B cell (primary cell): ENCODE results near the gene PRKCZ. TPM values are rescaled to one million over a fixed set of nuclear protein-coding genes. Genes with fewer than 3 reads are reported as not detected.

Source experiments
- ATAC-seq: fragments of 200-7000 bp; cut with Tn5 transposase; one replicate; pipeline ENCODE4 v1.10.0; 2021; ENCODE audit warnings: low read depth, mild to moderate bottlenecking, moderate number of reproducible peaks, moderate library complexity
- CTCF ChIA-PET: fragments of 350-600 bp; sonication (Branson Sonifier 250); formaldehyde crosslinking; loops from one replicate; lab custom pipeline; 2021; ENCODE audit warnings: antibody characterized with exemption, inconsistent platforms; lab: Charles Lee
- POLR2A ChIA-PET: fragments of 350-600 bp; sonication (Branson Sonifier 250); formaldehyde crosslinking; loops from one replicate; lab custom pipeline; 2021; ENCODE audit warnings: antibody characterized with exemption; lab: Charles Lee
- DNase-seq: peaks from one replicate; pipeline ENCODE4 v3.0.0; 2013
- H2AFZ ChIP-seq: 2 replicates; pipeline ENCODE4 v1.6.1; 2012; ENCODE audit warnings: mild to moderate bottlenecking, low read depth, low read length; ENCODE audit not compliant: insufficient read depth, poor library complexity, severe bottlenecking
- H3K27ac ChIP-seq, 2 donors: 1 replicate in 1 of 2; 2 replicates in 1 of 2; pipeline ENCODE4 v1.5.1; 2012 to 2013; ENCODE audit warnings: low read length in 2 of 2, mild to moderate bottlenecking in 2 of 2, moderate library complexity in 1 of 2
- H3K27me3 ChIP-seq, 4 experiments: fragments of 200-600 bp in 1 of 4; sonication (generic) in 1 of 4; replicated peaks in 1 of 4; 1 replicate in 2 of 4; 2 replicates in 2 of 4; pipeline versions ENCODE4 v1.6.1 to v1.7.0; 2013 to 2016; ENCODE audit warnings: low read length in 3 of 4, mild to moderate bottlenecking in 2 of 4, mixed read lengths in 1 of 4, moderate library complexity in 1 of 4; ENCODE audit not compliant: insufficient read depth in 4 of 4, control insufficient read depth in 3 of 4; ENCODE audit errors: control extremely low read depth in 1 of 4
- H3K36me3 ChIP-seq, 2 experiments: replicated peaks in 1 of 2; 1 replicate in 1 of 2; 2 replicates in 1 of 2; pipeline versions ENCODE4 v1.6.1 to v1.7.1; 2013; ENCODE audit warnings: low read length in 1 of 2; ENCODE audit not compliant: insufficient read depth in 2 of 2, control insufficient read depth in 1 of 2; ENCODE audit errors: control extremely low read depth in 1 of 2, extremely low read depth in 1 of 2
- H3K4me1 ChIP-seq, 2 donors: fragments of 200-600 bp in 1 of 2; sonication (generic) in 1 of 2; 1 replicate in 1 of 2; 2 replicates in 1 of 2; pipeline versions ENCODE4 v1.5.1 to v1.6.1; 2013 to 2017; ENCODE audit warnings: low read length in 2 of 2; ENCODE audit not compliant: control insufficient read depth in 2 of 2, insufficient read depth in 2 of 2
- H3K4me2 ChIP-seq: replicated peaks from 2 replicates; pipeline ENCODE3; 2012; ENCODE audit warnings: mild to moderate bottlenecking, low read depth, low read length; ENCODE audit not compliant: poor library complexity, severe bottlenecking
- H3K4me3 ChIP-seq, 5 experiments: fragments of 200-600 bp in 1 of 5; sonication (generic) in 1 of 5; 1 replicate in 3 of 5; 2 replicates in 2 of 5; pipeline versions ENCODE4 v1.5.1 to v1.7.0; 2011 to 2016; ENCODE audit warnings: low read length in 4 of 5, mild to moderate bottlenecking in 4 of 5, low read depth in 2 of 5, control low read depth in 1 of 5, moderate library complexity in 1 of 5; ENCODE audit not compliant: insufficient read depth in 1 of 5; ENCODE audit errors: control extremely low read depth in 1 of 5, extremely low read depth in 1 of 5
- H3K79me2 ChIP-seq: fragments of 200-600 bp; sonication (generic); one replicate; pipeline ENCODE4 v1.6.0; 2016; ENCODE audit warnings: low read length; ENCODE audit not compliant: control insufficient read depth, insufficient read depth
- H3K9ac ChIP-seq: fragments of 200-600 bp; sonication (generic); 2 replicates; pipeline ENCODE4 v1.6.1; 2017; ENCODE audit warnings: mild to moderate bottlenecking, low read length, moderate library complexity
- H3K9me3 ChIP-seq, 3 donors: one replicate each; pipeline versions ENCODE4 v1.6.1 to v1.7.1; 2013; ENCODE audit warnings: low read length in 2 of 3; ENCODE audit not compliant: control insufficient read depth in 2 of 3, insufficient read depth in 1 of 3; ENCODE audit errors: control extremely low read depth in 1 of 3
- H4K20me1 ChIP-seq: 2 replicates; pipeline ENCODE4 v1.6.0; 2012; ENCODE audit warnings: mild to moderate bottlenecking, low read length; ENCODE audit not compliant: insufficient read depth, control insufficient read depth, poor library complexity, severe bottlenecking
- H3K27ac Mint-ChIP-seq: one replicate; pipeline ENCODE4 v1.8.0; 2021; ENCODE audit warnings: mixed read lengths
- H3K27me3 Mint-ChIP-seq: one replicate; pipeline ENCODE4 v1.8.0; 2021; ENCODE audit warnings: mixed read lengths
- H3K4me1 Mint-ChIP-seq: one replicate; pipeline ENCODE4 v1.8.0; 2021; ENCODE audit warnings: mixed read lengths
- H3K4me3 Mint-ChIP-seq: one replicate; pipeline ENCODE4 v1.8.0; 2021; ENCODE audit warnings: mixed read lengths
- H3K9me3 Mint-ChIP-seq: one replicate; pipeline ENCODE4 v1.8.0; 2022; ENCODE audit warnings: mixed read lengths; ENCODE audit not compliant: insufficient read depth
- EZH2 ChIP-seq: IDR thresholded peaks from 2 replicates; pipeline ENCODE4 v1.6.1; 2012; ENCODE audit warnings: borderline replicate concordance, low read depth, mild to moderate bottlenecking, moderate library complexity, low read length; ENCODE audit not compliant: insufficient read depth, poor library complexity, severe bottlenecking
- WGBS: methylation state at CpG from one replicate; pipeline ENCODE4 v1.1.5; 2013; ENCODE audit warnings: missing lambda C conversion rate; ENCODE audit not compliant: insufficient coverage; 5-methylcytosine and 5-hydroxymethylcytosine counted together
- intact Hi-C: fragments of 100-400 bp; cut with micrococcal nuclease; formaldehyde crosslinking; loops from one replicate; pipeline ENCODE4 v1.10.0; 2022
- polyA plus RNA-seq: library from polyadenylated mRNA; depleted of rRNA; stranded (reverse); fragments of >200 nt; gene quantifications from 2 replicates; pipeline ENCODE4 v1.2.3, GENCODE V29; 2012
- total RNA-seq, 2 donors: library from RNA; stranded (reverse); fragments of 120-200 nt in 1 of 2; gene quantifications; 1 replicate in 1 of 2; 2 replicates in 1 of 2; pipeline versions ENCODE4 v1.2.3 to v1.2.4, GENCODE V29; 2013 to 2022
- TF ChIP-seq, protein P1 (sequence below): fragments of 200-600 bp; IDR thresholded peaks from one replicate; pipeline ENCODE4 v1.8.0; 2022; ENCODE audit warnings: antibody characterized with exemption, mild to moderate bottlenecking

The PRKCZ gene
- total and polyA plus RNA-seq, 2 donors (not counting 1 experiment from before 2014, with no cell fraction given) = 17.9 to 53.2 TPM

GRCh38 chr1:2059290-2059953 is 9.2 kb downstream of the PRKCZ start:
- Histone ChIP-seq H3K9me3 (peaks cover 0 to 3% (median under 1%) of the 10 kb centered on the region in 3 donors), H3K79me2 (no peaks in the 10 kb centered on the region), H2AFZ (no peak overlapping the region), H3K4me1 (no peaks in the 10 kb centered on the region), H3K4me2 (no peak overlapping the region), H3K4me3 (no peak overlapping the region), H3K9ac (no peak overlapping the region), H3K27me3 (no peaks in the 10 kb centered on the region), H3K36me3 (peaks cover 0 to 28% of the 10 kb centered on the region in 2 experiments), H3K27ac (no peak overlapping the region), H4K20me1 (peaks cover 4% of the 10 kb centered on the region)
- Mint-ChIP-seq H3K4me1 (no peaks in the 10 kb centered on the region), H3K4me3 (no peak overlapping the region), H3K27ac (no peak overlapping the region), H3K27me3 (no peaks in the 10 kb centered on the region), H3K9me3 (no peaks in the 10 kb centered on the region)
- CTCF ChIA-PET = interaction anchor here (1.4 kb wide), 1 partner anchor 80 kb away, joined by 3 read pairs; no protein-coding TSS in a partner anchor
- WGBS = 95% methylated on average over 35 of the region's 35 CpGs
- no peak for TF ChIP-seq EZH2
- TF ChIP-seq, protein P1, sequence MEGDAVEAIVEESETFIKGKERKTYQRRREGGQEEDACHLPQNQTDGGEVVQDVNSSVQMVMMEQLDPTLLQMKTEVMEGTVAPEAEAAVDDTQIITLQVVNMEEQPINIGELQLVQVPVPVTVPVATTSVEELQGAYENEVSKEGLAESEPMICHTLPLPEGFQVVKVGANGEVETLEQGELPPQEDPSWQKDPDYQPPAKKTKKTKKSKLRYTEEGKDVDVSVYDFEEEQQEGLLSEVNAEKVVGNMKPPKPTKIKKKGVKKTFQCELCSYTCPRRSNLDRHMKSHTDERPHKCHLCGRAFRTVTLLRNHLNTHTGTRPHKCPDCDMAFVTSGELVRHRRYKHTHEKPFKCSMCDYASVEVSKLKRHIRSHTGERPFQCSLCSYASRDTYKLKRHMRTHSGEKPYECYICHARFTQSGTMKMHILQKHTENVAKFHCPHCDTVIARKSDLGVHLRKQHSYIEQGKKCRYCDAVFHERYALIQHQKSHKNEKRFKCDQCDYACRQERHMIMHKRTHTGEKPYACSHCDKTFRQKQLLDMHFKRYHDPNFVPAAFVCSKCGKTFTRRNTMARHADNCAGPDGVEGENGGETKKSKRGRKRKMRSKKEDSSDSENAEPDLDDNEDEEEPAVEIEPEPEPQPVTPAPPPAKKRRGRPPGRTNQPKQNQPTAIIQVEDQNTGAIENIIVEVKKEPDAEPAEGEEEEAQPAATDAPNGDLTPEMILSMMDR = no peak
- POLR2A ChIA-PET = no interaction called here
- intact Hi-C loops = no loop called here
- DNase-seq (no peak), ATAC-seq (no peak)

- H3K4me3 Mint-ChIP-seq = no peak overlapping the region
- no peak overlapping the region for H3K27ac Mint-ChIP-seq
- DNase-seq (no peak), ATAC-seq (no peak)
- no peaks in the 10 kb centered on the region for H3K4me1 Mint-ChIP-seq
- ChIA-PET CTCF (interaction anchor here (1.4 kb wide), 1 partner anchor 79 kb away, joined by 3 read pairs; no protein-coding TSS in a partner anchor), POLR2A (no interaction called here)
- Histone ChIP-seq H3K27ac (no peak overlapping the region), H2AFZ (no peak overlapping the region), H3K9ac (no peak overlapping the region), H4K20me1 (no peaks in the 10 kb centered on the region), H3K9me3 (peaks cover 1 to 3% (median 3%) of the 10 kb centered on the region in 3 donors), H3K4me3 (no peak overlapping the region), H3K36me3 (peaks cover 0 to 30% of the 10 kb centered on the region in 2 experiments), H3K4me1 (no peaks in the 10 kb centered on the region), H3K79me2 (no peaks in the 10 kb centered on the region), H3K4me2 (no peak overlapping the region), H3K27me3 (no peaks in the 10 kb centered on the region)
- intact Hi-C loops = no loop called here
- WGBS = 95% methylated on average over 15 of the region's 15 CpGs
- H3K9me3 Mint-ChIP-seq = no peaks in the 10 kb centered on the region
- H3K27me3 Mint-ChIP-seq = no peaks in the 10 kb centered on the region
- no peak for TF ChIP-seq EZH2
- TF ChIP-seq, protein P1 = no peak
These were observed 9.9 kb downstream of the PRKCZ start for GRCh38 chr1:2060072-2060471.
